Adrenal gland (tissue), 5 donors: ENCODE data around the gene ZNF438.

Experiments
- CTCF ChIP-seq, 6 experiments: fragments of 450-650 bp in 4 of 6; fragments of 200-600 bp in 2 of 6; sonication (generic) in 1 of 6; IDR thresholded peaks; 1 replicate in 5 of 6; 2 replicates in 1 of 6; pipeline versions ENCODE4 v1.5.1 to v1.8.0; 2016 to 2021; ENCODE audit warnings: antibody characterized with exemption in 6 of 6, mild to moderate bottlenecking in 2 of 6, moderate library complexity in 1 of 6
- POLR2A ChIP-seq, 2 donors: fragments of 450-650 bp; IDR thresholded peaks; one replicate each; pipeline ENCODE4 v1.6.1; 2017; ENCODE audit warnings: antibody characterized with exemption in 2 of 2, mild to moderate bottlenecking in 2 of 2, moderate library complexity in 1 of 2
- donor health status: DM: no; HTN: no; CAD: no.

DNA sequence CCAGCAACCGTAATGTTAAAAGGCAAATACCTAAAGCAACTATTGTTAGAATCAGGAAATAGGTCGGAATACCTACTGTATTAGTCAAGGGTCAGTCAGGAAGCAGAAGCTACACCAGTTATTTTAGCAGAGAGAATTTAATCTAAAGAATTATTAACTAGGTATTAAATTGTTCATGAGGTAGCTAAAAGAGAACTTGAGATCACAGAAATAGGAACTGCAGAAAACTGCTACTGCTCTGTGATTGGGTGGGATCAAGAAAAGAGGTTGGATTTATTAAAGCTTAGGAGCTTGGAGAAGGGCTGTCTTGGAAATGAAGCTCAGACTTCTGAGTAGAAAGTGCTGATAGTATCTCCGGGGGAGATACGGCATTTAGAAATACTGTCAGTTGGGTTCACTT, 20.0 kb upstream of the ZNF438 start:
- TF ChIP-seq CTCF (IDR thresholded peaks at IDR 0.05) = no peak
- TF ChIP-seq POLR2A (IDR thresholded peaks at IDR 0.05) = no peak
